HCT116 (cell line): ENCODE measurements around the gene SZT2. TPM values are rescaled to one million over a fixed set of nuclear protein-coding genes. Genes with fewer than 3 reads are reported as not detected.

Experiments used
- ATAC-seq: fragments of 200-7000 bp; cut with Tn5 transposase; 2 replicates; pipeline ENCODE4 v1.9.1; 2020; ENCODE audit warnings: mild to moderate bottlenecking, moderate library complexity
- BruUV-seq: library from RNA; stranded (reverse); fragments of 400-500 nt; replicated peaks from 2 replicates; lab custom pipeline; 2021; lab: Mats Ljungman, UMichigan
- CTCF ChIA-PET: fragments of 300-600 bp; sonication (Branson Sonifier 250); formaldehyde crosslinking; loops from one replicate; lab custom pipeline; 2021; ENCODE audit warnings: antibody characterized with exemption; lab: Charles Lee
- POLR2A ChIA-PET: fragments of 300-600, 350-600 bp; sonication (Branson Sonifier 250); formaldehyde crosslinking; loops from one replicate; lab custom pipeline; 2021; ENCODE audit warnings: antibody characterized with exemption; lab: Charles Lee
- RAD21 ChIA-PET, 2 experiments: fragments of 300-600 bp; sonication (Branson Sonifier 250); formaldehyde crosslinking; loops; one replicate each; lab custom pipeline; 2023; ENCODE audit warnings: low total read pairs in 2 of 2; ENCODE audit not compliant: uncharacterized antibody in 2 of 2, unreplicated experiment in 2 of 2, low non-redundant PET in 1 of 2; lab: Charles Lee
- DNase-seq: peaks from one replicate; pipeline ENCODE4 v3.0.0-alpha.2; 2010; ENCODE audit warnings: low read depth, low spot score
- H2AFZ ChIP-seq: fragments of 200-600 bp; shearing (Covaris generic), sonication (generic); 2 replicates; pipeline ENCODE4 v1.6.1; 2017; ENCODE audit warnings: low read depth, mixed run types, mixed read lengths, antibody characterized with exemption, low read length; ENCODE audit not compliant: poor library complexity, severe bottlenecking
- H3K27ac ChIP-seq: 2 replicates; pipeline ENCODE4 v1.5.1; 2012; ENCODE audit warnings: low read depth, low read length
- H3K27me3 ChIP-seq: fragments of 200-600 bp; sonication (generic); 2 replicates; pipeline ENCODE4 v1.6.1; 2016; ENCODE audit warnings: mixed run types, low read length, mixed read lengths; ENCODE audit not compliant: insufficient read depth
- H3K36me3 ChIP-seq, 2 experiments: fragments of 200-500 bp in 1 of 2; fragments of 200-600 bp in 1 of 2; sonication (Bioruptor generic) in 1 of 2; sonication (generic) in 1 of 2; 2 replicates each; pipeline versions ENCODE4 v1.5.1 to v1.6.1; 2014 to 2016; ENCODE audit warnings: low read length in 2 of 2, inconsistent platforms in 1 of 2, mixed read lengths in 1 of 2, mixed run types in 1 of 2; ENCODE audit not compliant: insufficient read depth in 2 of 2, control insufficient read depth in 1 of 2
- H3K4me1 ChIP-seq, 2 experiments: fragments of 200-600 bp in 1 of 2; sonication (generic) in 1 of 2; 2 replicates each; pipeline versions ENCODE4 v1.5.1 to v1.6.1; 2012 to 2017; ENCODE audit warnings: low read length in 2 of 2, inconsistent platforms in 1 of 2, mild to moderate bottlenecking in 1 of 2, mixed read lengths in 1 of 2, mixed run types in 1 of 2, moderate library complexity in 1 of 2; ENCODE audit not compliant: insufficient read depth in 2 of 2, control insufficient read depth in 1 of 2
- H3K4me2 ChIP-seq: fragments of 200-600 bp; sonication (generic); 2 replicates; pipeline ENCODE4 v1.6.1; 2017; ENCODE audit warnings: mixed run types, low read length, mixed read lengths
- H3K4me3 ChIP-seq, 2 experiments: fragments of 200-600 bp in 1 of 2; sonication (generic) in 1 of 2; replicated peaks in 1 of 2; 2 replicates each; pipeline ENCODE4 v1.5.1; 2011 to 2016; ENCODE audit warnings: low read length in 2 of 2, control low read depth in 1 of 2, low read depth in 1 of 2, mild to moderate bottlenecking in 1 of 2, mixed read lengths in 1 of 2, mixed run types in 1 of 2
- H3K79me2 ChIP-seq: fragments of 200-600 bp; sonication (generic); 2 replicates; pipeline ENCODE4 v1.6.1; 2017; ENCODE audit warnings: mild to moderate bottlenecking, mixed run types, low read length, moderate library complexity, mixed read lengths; ENCODE audit not compliant: insufficient read depth
- H3K9ac ChIP-seq: fragments of 200-600 bp; sonication (generic); 2 replicates; pipeline ENCODE4 v1.6.1; 2016; ENCODE audit warnings: low read length, mixed read lengths
- H3K9me2 ChIP-seq: fragments of 200-600 bp; sonication (generic), shearing (Covaris generic); 2 replicates; pipeline ENCODE4 v1.6.1; 2017; ENCODE audit warnings: mixed run types, mild to moderate bottlenecking, moderate library complexity; ENCODE audit not compliant: insufficient read depth
- H3K9me3 ChIP-seq, 2 experiments: fragments of 200-500 bp in 1 of 2; fragments of 200-600 bp in 1 of 2; sonication (Bioruptor generic) in 1 of 2; sonication (generic) in 1 of 2; 2 replicates each; pipeline ENCODE4 v1.6.1; 2014 to 2017; ENCODE audit warnings: low read length in 2 of 2, mixed read lengths in 2 of 2, inconsistent platforms in 1 of 2, low read depth in 1 of 2, mild to moderate bottlenecking in 1 of 2, mixed run types in 1 of 2, moderate library complexity in 1 of 2; ENCODE audit not compliant: control insufficient read depth in 1 of 2, insufficient read depth in 1 of 2
- H4K20me1 ChIP-seq: fragments of 200-600 bp; sonication (generic), shearing (Covaris generic); 2 replicates; pipeline ENCODE4 v1.6.1; 2017; ENCODE audit warnings: mixed run types, mild to moderate bottlenecking, moderate library complexity; ENCODE audit not compliant: insufficient read depth
- CEBPB ChIP-seq: IDR thresholded peaks from 2 replicates; pipeline ENCODE4 v1.6.1; 2012; ENCODE audit warnings: low read depth
- EGR1 ChIP-seq: IDR thresholded peaks from 2 replicates; pipeline ENCODE4 v1.6.1; 2012; ENCODE audit warnings: low read depth
- ELF1 ChIP-seq: IDR thresholded peaks from 2 replicates; pipeline ENCODE4 v1.6.1; 2012; ENCODE audit warnings: low read depth, borderline replicate concordance
- EZH2 ChIP-seq: fragments of 200-600 bp; sonication (generic); IDR thresholded peaks from 2 replicates; pipeline ENCODE4 v1.6.1; 2017; ENCODE audit warnings: antibody characterized with exemption, mixed run types
- EZH2phosphoT487 ChIP-seq: fragments of 200-600 bp; IDR thresholded peaks from 2 replicates; pipeline ENCODE4 v1.6.1; 2018; ENCODE audit warnings: antibody characterized with exemption, borderline replicate concordance
- FOSL1 ChIP-seq: IDR thresholded peaks from 2 replicates; pipeline ENCODE4 v1.6.1; 2012; ENCODE audit warnings: low read depth
- RAD21 ChIP-seq: IDR thresholded peaks from 2 replicates; pipeline ENCODE4 v1.6.1; 2012; ENCODE audit warnings: low read depth, mild to moderate bottlenecking
- REST ChIP-seq: IDR thresholded peaks from 2 replicates; pipeline ENCODE4 v1.6.1; 2012; ENCODE audit warnings: low read depth
- SIN3A ChIP-seq: IDR thresholded peaks from 2 replicates; pipeline ENCODE4 v1.6.1; 2012; ENCODE audit warnings: low read depth
- SP1 ChIP-seq: IDR thresholded peaks from 2 replicates; pipeline ENCODE4 v1.6.1; 2012; ENCODE audit warnings: low read depth
- TCF7L2 ChIP-seq: IDR thresholded peaks from 2 replicates; pipeline ENCODE4 v1.7.0; 2011; ENCODE audit warnings: borderline replicate concordance, inconsistent platforms; ENCODE audit not compliant: insufficient read depth, insufficient read length; ENCODE audit errors: extremely low read depth
- YY1 ChIP-seq: IDR thresholded peaks from 2 replicates; pipeline ENCODE4 v1.6.1; 2011; ENCODE audit warnings: low read length, low read depth, moderate library complexity, mild to moderate bottlenecking; ENCODE audit not compliant: insufficient replicate concordance; ENCODE audit errors: extremely low read depth
- ZFX ChIP-seq: fragments of 450-650 bp; IDR thresholded peaks from 2 replicates; pipeline ENCODE4 v1.6.1; 2017
- ZNF274 ChIP-seq: fragments of 200-500 bp; sonication (Bioruptor generic); IDR thresholded peaks from 2 replicates; pipeline ENCODE4 v1.6.1; 2014; ENCODE audit warnings: mild to moderate bottlenecking, low read depth, low read length, inconsistent platforms
- intact Hi-C: fragments of 100-400 bp; cut with micrococcal nuclease; formaldehyde crosslinking; loops from 2 replicates; pipeline ENCODE4 v1.10.0; 2022
- total RNA-seq: library from RNA; stranded (reverse); gene quantifications from one replicate; pipeline ENCODE4 v1.2.1, GENCODE V29; 2021; ENCODE audit not compliant: unreplicated experiment
- TF ChIP-seq, protein P1 (sequence below): IDR thresholded peaks from 2 replicates; pipeline ENCODE4 v1.6.1; 2011; ENCODE audit warnings: mild to moderate bottlenecking, low read length, moderate library complexity; ENCODE audit not compliant: insufficient replicate concordance; ENCODE audit errors: extremely low read depth
- TF ChIP-seq, protein P2 (sequence below), 3 experiments: fragments of 200-600 bp in 1 of 3; sonication (generic) in 1 of 3; IDR thresholded peaks in 2 of 3; conservative IDR thresholded peaks in 1 of 3; 2 replicates each; pipeline ENCODE4 v1.5.1; 2012 to 2017; ENCODE audit warnings: low read depth in 2 of 3, low read length in 2 of 3, antibody characterized with exemption in 1 of 3, borderline replicate concordance in 1 of 3, control low read depth in 1 of 3, mild to moderate bottlenecking in 1 of 3, mixed read lengths in 1 of 3, mixed run types in 1 of 3, moderate library complexity in 1 of 3; ENCODE audit not compliant: insufficient read depth in 1 of 3
- TF ChIP-seq, protein P3 (sequence below): IDR thresholded peaks from 2 replicates; pipeline ENCODE4 v1.6.1; 2012
- TF ChIP-seq, protein P4 (sequence below): IDR thresholded peaks from 2 replicates; pipeline ENCODE4 v1.6.1; 2012

SZT2 gene
- total RNA-seq, 1 experiment from 2014 or later = 43.0 TPM

DNA sequence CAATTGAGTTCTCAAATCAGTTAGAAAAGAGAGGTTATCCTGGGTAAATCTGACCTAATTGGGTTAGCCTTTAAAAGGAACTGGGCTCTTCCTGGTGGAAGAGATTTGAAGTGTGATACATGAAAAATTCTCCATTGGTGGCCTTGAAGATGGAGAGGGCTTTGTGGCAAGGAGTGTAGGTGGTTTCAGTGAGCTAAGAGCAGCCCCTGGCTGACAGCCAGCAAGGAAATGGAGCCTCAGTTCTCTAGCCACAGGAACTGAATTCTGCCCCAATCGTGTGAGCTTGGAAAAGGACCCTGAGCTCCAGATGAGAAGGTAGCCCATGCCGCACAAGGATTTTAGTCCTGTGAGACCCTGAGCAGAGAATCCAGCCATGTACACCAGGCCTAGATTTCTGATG lies 76.7 kb downstream of the SZT2 start:
- ChIA-PET CTCF (no interaction called here), RAD21 (no interaction called here), POLR2A (interaction anchor here (0.7 to 1.0 kb wide), 2 partner anchors 11 to 184 kb away, joined by 3 to 4 read pairs; partner anchors contain the start of gene KDM4A)
- Histone ChIP-seq H3K4me1 (peaks cover 0 to 12% of the 10 kb centered on the region in 2 experiments; a peak in 1 of 4 replicates), H3K79me2 (no peaks in the 10 kb centered on the region), H3K27ac (no peak overlapping the region), H2AFZ (no peak overlapping the region), H3K36me3 (no peaks in the 10 kb centered on the region), H3K4me2 (no peak overlapping the region), H3K9ac (no peak overlapping the region), H3K4me3 (no peak overlapping the region), H3K27me3 (no peaks in the 10 kb centered on the region), H3K9me2 (no peaks in the 10 kb centered on the region), H4K20me1 (no peaks in the 10 kb centered on the region), H3K9me3 (no peaks in the 10 kb centered on the region)
- ATAC-seq (no peak), DNase-seq (no peak)
- TF ChIP-seq, protein P1, sequence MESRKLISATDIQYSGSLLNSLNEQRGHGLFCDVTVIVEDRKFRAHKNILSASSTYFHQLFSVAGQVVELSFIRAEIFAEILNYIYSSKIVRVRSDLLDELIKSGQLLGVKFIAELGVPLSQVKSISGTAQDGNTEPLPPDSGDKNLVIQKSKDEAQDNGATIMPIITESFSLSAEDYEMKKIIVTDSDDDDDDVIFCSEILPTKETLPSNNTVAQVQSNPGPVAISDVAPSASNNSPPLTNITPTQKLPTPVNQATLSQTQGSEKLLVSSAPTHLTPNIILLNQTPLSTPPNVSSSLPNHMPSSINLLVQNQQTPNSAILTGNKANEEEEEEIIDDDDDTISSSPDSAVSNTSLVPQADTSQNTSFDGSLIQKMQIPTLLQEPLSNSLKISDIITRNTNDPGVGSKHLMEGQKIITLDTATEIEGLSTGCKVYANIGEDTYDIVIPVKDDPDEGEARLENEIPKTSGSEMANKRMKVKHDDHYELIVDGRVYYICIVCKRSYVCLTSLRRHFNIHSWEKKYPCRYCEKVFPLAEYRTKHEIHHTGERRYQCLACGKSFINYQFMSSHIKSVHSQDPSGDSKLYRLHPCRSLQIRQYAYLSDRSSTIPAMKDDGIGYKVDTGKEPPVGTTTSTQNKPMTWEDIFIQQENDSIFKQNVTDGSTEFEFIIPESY = no peak
- TF ChIP-seq ZNF274 (no peak), SIN3A (no peak), EZH2phosphoT487 (no peak), ELF1 (no peak), REST (no peak), CEBPB (no peak), SP1 (no peak), FOSL1 (no peak), ZFX (no peak), EZH2 (no peak), TCF7L2 (no peak), EGR1 (no peak), YY1 (no peak), RAD21 (no peak)
- TF ChIP-seq, protein P2, sequence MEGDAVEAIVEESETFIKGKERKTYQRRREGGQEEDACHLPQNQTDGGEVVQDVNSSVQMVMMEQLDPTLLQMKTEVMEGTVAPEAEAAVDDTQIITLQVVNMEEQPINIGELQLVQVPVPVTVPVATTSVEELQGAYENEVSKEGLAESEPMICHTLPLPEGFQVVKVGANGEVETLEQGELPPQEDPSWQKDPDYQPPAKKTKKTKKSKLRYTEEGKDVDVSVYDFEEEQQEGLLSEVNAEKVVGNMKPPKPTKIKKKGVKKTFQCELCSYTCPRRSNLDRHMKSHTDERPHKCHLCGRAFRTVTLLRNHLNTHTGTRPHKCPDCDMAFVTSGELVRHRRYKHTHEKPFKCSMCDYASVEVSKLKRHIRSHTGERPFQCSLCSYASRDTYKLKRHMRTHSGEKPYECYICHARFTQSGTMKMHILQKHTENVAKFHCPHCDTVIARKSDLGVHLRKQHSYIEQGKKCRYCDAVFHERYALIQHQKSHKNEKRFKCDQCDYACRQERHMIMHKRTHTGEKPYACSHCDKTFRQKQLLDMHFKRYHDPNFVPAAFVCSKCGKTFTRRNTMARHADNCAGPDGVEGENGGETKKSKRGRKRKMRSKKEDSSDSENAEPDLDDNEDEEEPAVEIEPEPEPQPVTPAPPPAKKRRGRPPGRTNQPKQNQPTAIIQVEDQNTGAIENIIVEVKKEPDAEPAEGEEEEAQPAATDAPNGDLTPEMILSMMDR (IDR thresholded peaks at IDR 0.05 in 2 of 3, conservative IDR thresholded peaks at IDR 0.05 in 1 of 3; ENCODE audit: borderline replicate concordance in 1 of 3, insufficient read depth in 1 of 3, low read depth in 2 of 3, low read length in 2 of 3) = no peak
- TF ChIP-seq, protein P3, sequence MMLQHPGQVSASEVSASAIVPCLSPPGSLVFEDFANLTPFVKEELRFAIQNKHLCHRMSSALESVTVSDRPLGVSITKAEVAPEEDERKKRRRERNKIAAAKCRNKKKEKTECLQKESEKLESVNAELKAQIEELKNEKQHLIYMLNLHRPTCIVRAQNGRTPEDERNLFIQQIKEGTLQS = no peak
- TF ChIP-seq, protein P4, sequence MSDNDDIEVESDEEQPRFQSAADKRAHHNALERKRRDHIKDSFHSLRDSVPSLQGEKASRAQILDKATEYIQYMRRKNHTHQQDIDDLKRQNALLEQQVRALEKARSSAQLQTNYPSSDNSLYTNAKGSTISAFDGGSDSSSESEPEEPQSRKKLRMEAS = no peak
- no TSS peak for BruUV-seq
- intact Hi-C loops = no loop called here
